ENCODE measurements around the gene CLIP3. TPM values are rescaled to one million over a fixed set of nuclear protein-coding genes. Genes with fewer than 3 reads are reported as not detected.
A peak's percentile ranks its signal among the peaks of the same experiment; 100 is the strongest.

CLIP3 gene, protein sequence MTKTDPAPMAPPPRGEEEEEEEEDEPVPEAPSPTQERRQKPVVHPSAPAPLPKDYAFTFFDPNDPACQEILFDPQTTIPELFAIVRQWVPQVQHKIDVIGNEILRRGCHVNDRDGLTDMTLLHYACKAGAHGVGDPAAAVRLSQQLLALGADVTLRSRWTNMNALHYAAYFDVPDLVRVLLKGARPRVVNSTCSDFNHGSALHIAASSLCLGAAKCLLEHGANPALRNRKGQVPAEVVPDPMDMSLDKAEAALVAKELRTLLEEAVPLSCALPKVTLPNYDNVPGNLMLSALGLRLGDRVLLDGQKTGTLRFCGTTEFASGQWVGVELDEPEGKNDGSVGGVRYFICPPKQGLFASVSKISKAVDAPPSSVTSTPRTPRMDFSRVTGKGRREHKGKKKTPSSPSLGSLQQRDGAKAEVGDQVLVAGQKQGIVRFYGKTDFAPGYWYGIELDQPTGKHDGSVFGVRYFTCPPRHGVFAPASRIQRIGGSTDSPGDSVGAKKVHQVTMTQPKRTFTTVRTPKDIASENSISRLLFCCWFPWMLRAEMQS
- polyA plus RNA-seq (2013, experiment 1 of 2) = 106 TPM
- 105 TPM for polyA plus RNA-seq (2013, experiment 2 of 2)

DNA sequence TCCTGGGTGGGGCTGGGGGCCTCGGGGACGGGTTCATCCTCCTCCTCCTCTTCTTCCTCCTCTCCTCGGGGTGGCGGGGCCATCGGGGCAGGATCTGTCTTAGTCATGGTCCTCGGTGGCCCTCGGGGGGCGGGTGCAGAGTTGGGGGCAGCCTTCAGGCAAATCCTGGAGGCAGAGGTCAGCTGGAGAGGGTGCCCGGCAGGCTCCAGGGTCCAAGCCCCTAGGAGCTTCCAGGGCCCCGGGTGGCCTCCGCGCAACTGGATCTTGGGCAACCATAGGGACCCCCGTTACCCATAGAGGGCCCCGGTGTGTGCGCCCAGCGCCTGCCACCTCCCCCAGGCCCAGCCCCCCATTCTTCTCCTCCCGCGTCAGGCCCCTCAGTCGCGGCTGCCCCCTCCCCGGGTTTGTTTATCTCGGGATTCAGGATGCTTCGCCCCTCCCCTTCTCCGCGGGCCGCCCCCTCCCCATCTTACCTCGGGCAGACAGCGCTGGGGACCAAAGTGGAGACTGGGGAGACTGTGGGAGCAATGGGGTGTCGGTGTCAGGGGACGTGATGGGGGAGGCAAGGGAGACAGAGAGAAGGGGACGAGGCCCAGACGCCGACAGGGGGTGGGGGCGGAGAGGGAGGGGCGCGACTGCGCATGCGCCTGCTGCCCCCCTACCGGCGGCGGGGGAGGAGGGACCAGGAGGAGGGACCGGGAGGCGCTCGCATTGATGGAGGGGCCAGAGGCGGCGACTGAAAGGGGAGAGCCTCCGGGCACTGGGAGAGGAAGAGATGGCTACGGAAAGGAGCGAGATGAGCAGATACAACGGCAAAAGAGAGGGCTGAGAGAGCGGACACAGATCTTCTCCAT is at the start of gene CLIP3:
CLIP3 (minus strand) TSS at position 623 of the 854 bp plus-strand sequence; CDS start at position 107, 516 bp downstream.
- peak within 1 kb of the TSS; percentile 88 for H2AK5ac ChIP-seq (ENCODE audit: low read depth, low read length)
- peaks cover 3% of the 10 kb centered on the region for H3K79me1 ChIP-seq (ENCODE audit: low read depth, low read length)
- H2BK120ac ChIP-seq (ENCODE audit: low read depth, low read length) = no peak within 1 kb of the TSS
- no peak within 1 kb of the TSS for H2BK12ac ChIP-seq (ENCODE audit: low read length)
- peak within 1 kb of the TSS; percentile 61 for H3K27ac ChIP-seq (replicated peaks; ENCODE audit: low read length)
- peak; percentile 75 for DNase-seq (ENCODE audit: low spot score)
- H4K8ac ChIP-seq (ENCODE audit: low read depth, low read length) = no peak within 1 kb of the TSS
- peak within 1 kb of the TSS; percentile 96 for H2AFZ ChIP-seq (ENCODE audit: low read length)
- no CpG with 5 or more reads among the region's 51 CpGs for WGBS, 2 donors (ENCODE audit: extremely low coverage in 2 of 2, insufficient read length in 2 of 2, insufficient replicate concordance in 1 of 2)
- no peaks in the 10 kb centered on the region for H3K27me3 ChIP-seq (ENCODE audit: control insufficient read depth in 3 of 3, insufficient read depth in 3 of 3, low read depth in 1 of 3, low read length in 3 of 3)
- H3K4ac ChIP-seq (ENCODE audit: low read length) = peak within 1 kb of the TSS; percentile 29
- peak within 1 kb of the TSS; percentile 69 to 93 for H3K4me3 ChIP-seq (ENCODE audit: low read length in 2 of 2)
- H3K9ac ChIP-seq (ENCODE audit: low read depth, low read length, poor library complexity) = peak within 1 kb of the TSS; percentile 82
- peak within 1 kb of the TSS; percentile 62 for H2BK15ac ChIP-seq (ENCODE audit: low read length)
- H3K23ac ChIP-seq (ENCODE audit: low read depth, low read length, poor library complexity) = no peak within 1 kb of the TSS
- peak within 1 kb of the TSS; percentile 50 for H3K14ac ChIP-seq (ENCODE audit: low read length)
- H4K91ac ChIP-seq (ENCODE audit: low read depth, low read length, poor library complexity) = no peak within 1 kb of the TSS
- peak within 1 kb of the TSS; percentile 90 for H3K4me2 ChIP-seq (ENCODE audit: insufficient read depth, low read length, poor library complexity, severe bottlenecking)
- peak within 1 kb of the TSS; percentile 1 for H2BK5ac ChIP-seq (ENCODE audit: low read length)
- H3K4me1 ChIP-seq (ENCODE audit: control insufficient read depth in 2 of 2, insufficient read depth in 1 of 2, low read depth in 1 of 2, low read length in 2 of 2) = peaks cover 4 to 7% of the 10 kb centered on the region in 2 donors
- H3K36me3 ChIP-seq (replicated peaks in 1 of 2; ENCODE audit: control insufficient read depth in 2 of 2, insufficient read depth in 2 of 2, low read length in 2 of 2) = peaks cover 10 to 19% of the 10 kb centered on the region in 2 donors
- peak within 1 kb of the TSS; percentile 95 for H3K18ac ChIP-seq (ENCODE audit: low read length)
- H3K9me3 ChIP-seq (replicated peaks in 1 of 2; ENCODE audit: control insufficient read depth in 2 of 2, insufficient read depth in 1 of 2, low read depth in 1 of 2, low read length in 2 of 2) = no peaks in the 10 kb centered on the region

DNA sequence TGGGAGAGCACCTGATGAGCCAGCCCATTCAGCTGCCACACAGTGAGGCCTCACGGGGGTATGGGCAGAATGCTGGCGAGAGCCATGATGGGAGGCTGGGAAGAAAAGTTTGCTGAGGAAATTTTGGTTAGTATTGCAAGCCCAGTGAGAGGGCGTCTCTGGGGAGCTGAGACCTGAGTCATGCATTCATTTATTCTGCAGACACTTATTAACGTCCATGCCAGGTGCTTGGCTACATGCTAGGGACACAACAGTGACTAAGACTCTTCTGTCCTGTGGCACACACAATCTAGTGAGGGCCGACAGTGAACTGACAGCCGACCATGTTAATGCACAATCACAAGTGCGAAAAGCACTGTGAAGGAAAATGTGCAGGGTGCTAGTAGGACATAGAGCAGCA is 49.2 kb upstream of the CLIP3 start:
- H3K14ac ChIP-seq (ENCODE audit: low read length) = no peak overlapping the region
- H3K4me1 ChIP-seq (ENCODE audit: control insufficient read depth in 2 of 2, insufficient read depth in 1 of 2, low read depth in 1 of 2, low read length in 2 of 2) = no peaks in the 10 kb centered on the region
- WGBS, 2 donors (ENCODE audit: extremely low coverage in 2 of 2, insufficient read length in 2 of 2, insufficient replicate concordance in 1 of 2) = no CpG with 5 or more reads among the region's 7 CpGs
- no peaks in the 10 kb centered on the region for H3K27me3 ChIP-seq (ENCODE audit: control insufficient read depth in 3 of 3, insufficient read depth in 3 of 3, low read depth in 1 of 3, low read length in 3 of 3)
- H3K18ac ChIP-seq (ENCODE audit: low read length) = no peak overlapping the region
- no peak overlapping the region for H2BK120ac ChIP-seq (ENCODE audit: low read depth, low read length)
- no peak overlapping the region for H3K4me2 ChIP-seq (ENCODE audit: insufficient read depth, low read length, poor library complexity, severe bottlenecking)
- no peak overlapping the region for H3K27ac ChIP-seq (replicated peaks; ENCODE audit: low read length)
- no peak for DNase-seq (ENCODE audit: low spot score)
- H2BK12ac ChIP-seq (ENCODE audit: low read length) = no peak overlapping the region
- H3K79me1 ChIP-seq (ENCODE audit: low read depth, low read length) = peaks cover 3% of the 10 kb centered on the region
- no peak overlapping the region for H4K91ac ChIP-seq (ENCODE audit: low read depth, low read length, poor library complexity)
- H2BK15ac ChIP-seq (ENCODE audit: low read length) = no peak overlapping the region
- no peak overlapping the region for H2AFZ ChIP-seq (ENCODE audit: low read length)
- H3K4me3 ChIP-seq (ENCODE audit: low read length in 2 of 2) = no peak overlapping the region
- H2BK5ac ChIP-seq (ENCODE audit: low read length) = no peak overlapping the region
- no peak overlapping the region for H4K8ac ChIP-seq (ENCODE audit: low read depth, low read length)
- H3K9me3 ChIP-seq (replicated peaks in 1 of 2; ENCODE audit: control insufficient read depth in 2 of 2, insufficient read depth in 1 of 2, low read depth in 1 of 2, low read length in 2 of 2) = peaks cover 0 to 2% of the 10 kb centered on the region in 2 donors
- H3K4ac ChIP-seq (ENCODE audit: low read length) = no peak overlapping the region
- no peak overlapping the region for H2AK5ac ChIP-seq (ENCODE audit: low read depth, low read length)
- H3K9ac ChIP-seq (ENCODE audit: low read depth, low read length, poor library complexity) = no peak overlapping the region
- no peak overlapping the region for H3K23ac ChIP-seq (ENCODE audit: low read depth, low read length, poor library complexity)
- peaks cover 44 to 87% of the 10 kb centered on the region in 2 donors for H3K36me3 ChIP-seq (replicated peaks in 1 of 2; ENCODE audit: control insufficient read depth in 2 of 2, insufficient read depth in 2 of 2, low read length in 2 of 2)

DNA sequence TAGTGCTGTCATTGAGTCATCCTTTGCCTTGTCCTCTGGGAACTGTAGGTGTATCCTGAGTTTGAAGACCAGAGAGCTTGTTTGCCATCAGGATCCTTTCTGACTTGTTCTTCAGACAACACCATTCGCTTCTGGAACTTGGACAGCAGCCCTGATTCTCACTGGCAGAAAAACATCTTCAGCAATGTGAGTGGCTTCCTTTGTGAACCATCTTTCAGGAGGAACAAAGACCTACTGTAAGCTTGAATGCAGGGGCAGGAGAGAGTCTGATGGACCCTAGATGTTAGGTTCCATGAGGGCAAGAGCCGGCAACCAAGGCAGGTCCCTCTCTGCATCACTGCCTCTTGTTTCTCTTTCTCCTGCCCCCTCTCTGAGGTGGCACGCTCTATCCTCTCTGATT is 48.7 kb upstream of the CLIP3 start:
- Histone ChIP-seq H3K9me3 (replicated peaks in 1 of 2; ENCODE audit: control insufficient read depth in 2 of 2, insufficient read depth in 1 of 2, low read depth in 1 of 2, low read length in 2 of 2) (peaks cover 0 to under 1% of the 10 kb centered on the region in 2 donors), H3K79me1 (ENCODE audit: low read depth, low read length) (peaks cover 3% of the 10 kb centered on the region), H3K4me2 (ENCODE audit: insufficient read depth, low read length, poor library complexity, severe bottlenecking) (no peak overlapping the region), H4K8ac (ENCODE audit: low read depth, low read length) (no peak overlapping the region), H2AFZ (ENCODE audit: low read length) (no peak overlapping the region), H3K9ac (ENCODE audit: low read depth, low read length, poor library complexity) (no peak overlapping the region), H3K27me3 (ENCODE audit: control insufficient read depth in 3 of 3, insufficient read depth in 3 of 3, low read depth in 1 of 3, low read length in 3 of 3) (no peaks in the 10 kb centered on the region), H2AK5ac (ENCODE audit: low read depth, low read length) (no peak overlapping the region), H2BK120ac (ENCODE audit: low read depth, low read length) (no peak overlapping the region), H3K23ac (ENCODE audit: low read depth, low read length, poor library complexity) (no peak overlapping the region), H3K27ac (replicated peaks; ENCODE audit: low read length) (no peak overlapping the region), H3K4ac (ENCODE audit: low read length) (no peak overlapping the region), H3K18ac (ENCODE audit: low read length) (no peak overlapping the region), H4K91ac (ENCODE audit: low read depth, low read length, poor library complexity) (no peak overlapping the region), H3K4me1 (ENCODE audit: control insufficient read depth in 2 of 2, insufficient read depth in 1 of 2, low read depth in 1 of 2, low read length in 2 of 2) (no peaks in the 10 kb centered on the region), H3K4me3 (ENCODE audit: low read length in 2 of 2) (no peak overlapping the region), H2BK12ac (ENCODE audit: low read length) (no peak overlapping the region), H2BK15ac (ENCODE audit: low read length) (no peak overlapping the region), H2BK5ac (ENCODE audit: low read length) (no peak overlapping the region), H3K36me3 (replicated peaks in 1 of 2; ENCODE audit: control insufficient read depth in 2 of 2, insufficient read depth in 2 of 2, low read length in 2 of 2) (peaks cover 41 to 87% of the 10 kb centered on the region in 2 donors), H3K14ac (ENCODE audit: low read length) (no peak overlapping the region)
- no peak for DNase-seq (ENCODE audit: low spot score)
- no CpG with 5 or more reads among the region's 3 CpGs for WGBS, 2 donors (ENCODE audit: extremely low coverage in 2 of 2, insufficient read length in 2 of 2, insufficient replicate concordance in 1 of 2)

Measured in neuronal stem cell (in vitro differentiated cells).